ENCODE data around the gene OR4E2.

OR4E2 gene

GRCh38 chr14:21711360-21711961 lies 57.8 kb downstream of the OR4E2 start:
- H3K27me3 Mint-ChIP-seq, result peaks cover 32 to 47% of the 10 kb centered on the region in 2 donors
- no peak for DNase-seq
- peaks cover 0 to 3% of the 10 kb centered on the region in 2 donors for H3K36me3 Mint-ChIP-seq
- H3K4me1 Mint-ChIP-seq, result no peaks in the 10 kb centered on the region
- no peak overlapping the region for H3K4me3 Mint-ChIP-seq
- no peak overlapping the region for H3K27ac Mint-ChIP-seq
- ATAC-seq (replicated peaks), result peak; percentile 57 to 70
- peaks cover 12 to 16% of the 10 kb centered on the region in 2 donors for H3K9me3 Mint-ChIP-seq

GRCh38 chr14:21712036-21712435 lies 58.4 kb downstream of the OR4E2 start:
- H3K9me3 Mint-ChIP-seq, result peaks cover 7 to 11% of the 10 kb centered on the region in 2 donors
- no peak for ATAC-seq (replicated peaks)
- DNase-seq, result no peak
- H3K36me3 Mint-ChIP-seq, result peaks cover 0 to under 1% of the 10 kb centered on the region in 2 donors
- H3K27me3 Mint-ChIP-seq, result peaks cover 26 to 42% of the 10 kb centered on the region in 2 donors
- no peak overlapping the region for H3K27ac Mint-ChIP-seq
- H3K4me3 Mint-ChIP-seq, result no peak overlapping the region
- H3K4me1 Mint-ChIP-seq, result no peaks in the 10 kb centered on the region

- ATAC-seq (replicated peaks), result no peak
- no peaks in the 10 kb centered on the region for H3K9me3 Mint-ChIP-seq
- H3K4me1 Mint-ChIP-seq, result no peaks in the 10 kb centered on the region
- H3K27ac Mint-ChIP-seq, result no peak overlapping the region
- DNase-seq, result no peak
- no peaks in the 10 kb centered on the region for H3K36me3 Mint-ChIP-seq
- H3K27me3 Mint-ChIP-seq, result peaks cover 22 to 39% of the 10 kb centered on the region in 2 donors
- no peak overlapping the region for H3K4me3 Mint-ChIP-seq
These were observed 60.8 kb downstream of the OR4E2 start for GRCh38 chr14:21714318-21714929.

All from stimulated activated naive B cell treated with anti-CD40 and anti-IgM and Interleukin-4, amounts not matched to agents 10 μg/mL and 1 μg/mL and 100 μg/mL, for 72 hours (primary cell).